GM23248 (cell line): ENCODE measurements around the gene TWIST2.

ENCODE experiments used
- EZH2 ChIP-seq: fragments of 200-600 bp; sonication (generic); IDR thresholded peaks from 2 replicates; pipeline ENCODE4 v1.6.1; 2018; ENCODE audit warnings: antibody characterized with exemption, mild to moderate bottlenecking; ENCODE audit not compliant: insufficient read depth, poor library complexity, severe bottlenecking
- EZH2phosphoT487 ChIP-seq: fragments of 200-600 bp; sonication (generic); IDR thresholded peaks from 2 replicates; pipeline ENCODE4 v1.6.1; 2018; ENCODE audit warnings: antibody characterized with exemption, moderate library complexity, mild to moderate bottlenecking, low read depth; ENCODE audit not compliant: insufficient read depth

DNA sequence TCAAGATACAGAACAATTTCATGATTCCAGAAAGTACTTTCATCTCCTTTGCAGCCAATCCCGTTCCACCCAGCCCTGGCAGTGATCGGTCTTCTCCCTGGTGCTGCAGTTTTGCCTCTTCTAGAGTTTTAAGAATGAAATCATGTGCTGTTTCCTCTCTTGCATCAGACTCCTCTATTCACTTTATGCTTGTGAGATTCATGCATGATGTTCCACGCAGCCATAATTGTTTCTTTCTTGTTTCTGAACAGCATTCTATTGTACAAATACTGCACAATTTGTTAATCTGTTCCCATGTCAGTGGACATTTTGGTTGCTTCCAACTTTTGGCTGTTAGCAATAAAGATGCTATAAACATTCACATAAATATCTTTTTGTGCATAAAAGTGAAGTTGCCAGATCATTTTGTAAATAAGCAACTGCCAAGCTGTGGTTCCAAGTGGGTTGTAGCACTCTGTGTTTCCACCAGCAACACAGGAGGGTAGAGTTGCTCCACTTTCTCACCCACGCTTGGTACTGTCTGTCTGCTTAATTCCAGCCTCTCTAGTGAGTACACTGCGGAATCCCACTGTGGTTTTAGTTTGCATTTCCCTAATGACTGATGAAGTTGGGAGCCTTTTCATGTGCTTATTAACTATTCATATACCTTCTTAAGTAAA lies 104.5 kb downstream of the TWIST2 start:
- TF ChIP-seq EZH2phosphoT487 (no peak), EZH2 (no peak)
